Suprapubic skin (tissue), 4 donors: ENCODE results near the gene LCE2B. TPM values are rescaled to one million over a fixed set of nuclear protein-coding genes. Genes with fewer than 3 reads are reported as not detected.

Source experiments
- DNase-seq, 2 donors: peaks; one replicate each; pipeline ENCODE4 v3.0.0-alpha.2; 2019; ENCODE audit warnings: low spot score in 2 of 2
- H3K27ac ChIP-seq: fragments of 200-600 bp; sonication (generic); one replicate; pipeline ENCODE4 v1.5.1; 2019
- H3K27me3 ChIP-seq: fragments of 200-600 bp; sonication (generic); one replicate; pipeline ENCODE4 v1.5.1; 2019
- H3K36me3 ChIP-seq: fragments of 200-600 bp; sonication (generic); one replicate; pipeline ENCODE4 v1.5.1; 2019
- H3K4me1 ChIP-seq: fragments of 200-600 bp; sonication (generic); one replicate; pipeline ENCODE4 v1.5.1; 2019
- H3K4me3 ChIP-seq: fragments of 200-600 bp; sonication (generic); one replicate; pipeline ENCODE4 v1.5.1; 2019; ENCODE audit warnings: mild to moderate bottlenecking
- H3K9me3 ChIP-seq: fragments of 200-600 bp; sonication (generic); one replicate; pipeline ENCODE4 v1.5.1; 2019
- CTCF ChIP-seq, 2 donors: fragments of 200-600 bp in 1 of 2; fragments of 450-650 bp in 1 of 2; sonication (generic) in 1 of 2; IDR thresholded peaks; one replicate each; pipeline ENCODE4 v1.5.1; 2016 to 2019; ENCODE audit warnings: antibody characterized with exemption in 2 of 2, mild to moderate bottlenecking in 1 of 2, moderate library complexity in 1 of 2
- EP300 ChIP-seq: sonication (generic); formaldehyde crosslinking; IDR thresholded peaks from one replicate; pipeline ENCODE4 v1.6.1; 2017; ENCODE audit warnings: antibody characterized with exemption
- POLR2A ChIP-seq, 2 donors: fragments of 450-650 bp; IDR thresholded peaks; one replicate each; pipeline ENCODE4 v1.6.1; 2017; ENCODE audit warnings: antibody characterized with exemption in 2 of 2, mild to moderate bottlenecking in 2 of 2, moderate library complexity in 2 of 2
- POLR2AphosphoS5 ChIP-seq, 3 donors: sonication (generic); formaldehyde crosslinking; IDR thresholded peaks; one replicate each; pipeline ENCODE4 v1.6.1; 2017; ENCODE audit warnings: antibody characterized with exemption in 3 of 3
- WGBS: methylation state at CpG from one replicate; pipeline ENCODE4 v1.1.5; 2018; 5-methylcytosine and 5-hydroxymethylcytosine counted together
- total RNA-seq, 4 donors: library from RNA; depleted of rRNA; stranded (reverse); fragments of >200 nt; gene quantifications; one replicate each; pipeline ENCODE4 v1.1.0, GENCODE V29; 2016

Gene LCE2B
- total RNA-seq, 4 donors from 2014 or later: 91.9 to 1,442 (median 997) TPM

- WGBS: 70% methylated on average over 1 of the region's 1 CpG
- Histone ChIP-seq H3K36me3 (no peaks in the 10 kb centered on the region), H3K27ac (no peak overlapping the region), H3K4me1 (no peaks in the 10 kb centered on the region), H3K9me3 (no peaks in the 10 kb centered on the region), H3K27me3 (no peaks in the 10 kb centered on the region), H3K4me3 (no peak overlapping the region)
- TF ChIP-seq CTCF (IDR thresholded peaks at IDR 0.05) (no peak), POLR2AphosphoS5 (IDR thresholded peaks at IDR 0.05) (no peak), EP300 (no peak), POLR2A (IDR thresholded peaks at IDR 0.05) (no peak)
- no peak for DNase-seq
These were observed 43.1 kb downstream of the LCE2B start for GRCh38 chr1:152728986-152729385.

GRCh38 chr1:152735648-152736047 is 49.7 kb downstream of the LCE2B start:
- Histone ChIP-seq H3K4me3 (no peak overlapping the region), H3K4me1 (no peaks in the 10 kb centered on the region), H3K9me3 (no peaks in the 10 kb centered on the region), H3K36me3 (no peaks in the 10 kb centered on the region), H3K27me3 (no peaks in the 10 kb centered on the region), H3K27ac (no peak overlapping the region)
- no peak for DNase-seq
- TF ChIP-seq CTCF (IDR thresholded peaks at IDR 0.05) (no peak), POLR2AphosphoS5 (IDR thresholded peaks at IDR 0.05) (no peak), EP300 (no peak), POLR2A (IDR thresholded peaks at IDR 0.05) (no peak)
- 24% methylated on average over 1 of the region's 1 CpG for WGBS

Other genes starting within 250 kb of the LCE2B start
- gene LCE5A, start 175.3 kb upstream of the LCE2B start, total RNA-seq: 100 to 1,000 TPM in 3 of 4 donors, 10 to 100 TPM in 1; 41.1 to 222 (median 140) TPM
- 100 to 1,000 TPM in 3 of 4 donors, 10 to 100 TPM in 1; 19.1 to 228 (median 129) TPM for gene CRCT1, start 171.6 kb upstream of the LCE2B start, total RNA-seq
- 10 to 100 TPM in 1 of 4 donors, 1 to 10 TPM in 2, not detected in 1; 4.8 to 19.0 (median 7.4) TPM for gene LCE3E, start 119.3 kb upstream of the LCE2B start, total RNA-seq
- 10 to 100 TPM in 2 of 4 donors, 1 to 10 TPM in 2; 3.7 to 27.1 (median 15.4) TPM for gene LCE3D, start 105.6 kb upstream of the LCE2B start, total RNA-seq
- not detected for gene LCE3C, start 85.9 kb upstream of the LCE2B start, total RNA-seq
- gene LCE3B, start 72.3 kb upstream of the LCE2B start, total RNA-seq: not detected
- not detected for gene LCE3A, start 63.0 kb upstream of the LCE2B start, total RNA-seq
- gene LCE2D, start 22.7 kb upstream of the LCE2B start, total RNA-seq: 100 to 1,000 TPM in 3 of 4 donors, 10 to 100 TPM in 1; 11.8 to 304 (median 222) TPM
- 100 to 1,000 TPM in 3 of 4 donors, 10 to 100 TPM in 1; 66.5 to 669 (median 515) TPM for gene LCE2C, start 10.8 kb upstream of the LCE2B start, total RNA-seq
- gene LCE2A, start 12.2 kb downstream of the LCE2B start, total RNA-seq: 100 to 1,000 TPM in 3 of 4 donors, 10 to 100 TPM in 1; 28.2 to 457 (median 159) TPM
- gene LCE4A, start 22.0 kb downstream of the LCE2B start, total RNA-seq: 1 to 10 TPM in 3 of 4 donors, not detected in 1; 3.0 to 7.7 (median 3.6) TPM
- gene KPRP, start 71.9 kb downstream of the LCE2B start, total RNA-seq: 100 to 1,000 TPM in 3 of 4 donors, 10 to 100 TPM in 1; 20.9 to 138 (median 131) TPM
- 10 to 100 TPM in 3 of 4 donors, not detected in 1; 23.4 to 71.3 (median 42.8) TPM for gene LCE1F, start 89.0 kb downstream of the LCE2B start, total RNA-seq
- gene LCE1E, start 100.1 kb downstream of the LCE2B start, total RNA-seq: 10 to 100 TPM in 3 of 4 donors, 1 to 10 TPM in 1; 5.5 to 71.0 (median 29.6) TPM
- 100 to 1,000 TPM in 2 of 4 donors, 10 to 100 TPM in 2; 32.8 to 203 (median 101) TPM for gene LCE1D, start 110.6 kb downstream of the LCE2B start, total RNA-seq
- 1,000 to 10,000 TPM in 3 of 4 donors, 10 to 100 TPM in 1; 73.2 to 1,471 (median 1,283) TPM for gene LCE1C, start 120.5 kb downstream of the LCE2B start, total RNA-seq
- gene LCE1B, start 125.8 kb downstream of the LCE2B start, total RNA-seq: 100 to 1,000 TPM in 3 of 4 donors, 10 to 100 TPM in 1; 29.6 to 197 (median 166) TPM
- gene LCE1A, start 141.3 kb downstream of the LCE2B start, total RNA-seq: 100 to 1,000 TPM in 3 of 4 donors, 10 to 100 TPM in 1; 69.4 to 516 (median 417) TPM
- 10 to 100 TPM in 3 of 4 donors, 1 to 10 TPM in 1; 3.0 to 95.6 (median 55.0) TPM for gene LCE6A, start 156.7 kb downstream of the LCE2B start, total RNA-seq
- not detected for gene LCE7A, start 173.9 kb downstream of the LCE2B start, total RNA-seq
- not detected for gene SMCP, start 192.2 kb downstream of the LCE2B start, total RNA-seq
- gene IVL, start 222.4 kb downstream of the LCE2B start, total RNA-seq: 100 to 1,000 TPM in 3 of 4 donors, 10 to 100 TPM in 1; 50.2 to 213 (median 138) TPM